Prostate gland (tissue), 2 donors: ENCODE results near the gene STMP1. TPM values are rescaled to one million over a fixed set of nuclear protein-coding genes. Genes with fewer than 3 reads are reported as not detected.
A peak's percentile ranks its signal among the peaks of the same experiment; 100 is the strongest.
"Not testable (repeated sequence)": the region's sequence is repeated elsewhere in the genome, so short reads cannot be mapped to it uniquely, and the experiment has no call there.

Experiments used
- DNase-seq: peaks from one replicate; pipeline ENCODE4 v3.0.0-alpha.2; 2019; ENCODE audit warnings: low spot score
- H3K27ac ChIP-seq, 2 donors: fragments of 200-600 bp; sonication (generic); 2 replicates each; pipeline ENCODE4 v1.5.1; 2017 to 2019
- H3K27me3 ChIP-seq: fragments of 200-600 bp; sonication (generic); replicated peaks from 2 replicates; pipeline ENCODE4 v1.5.1; 2019; ENCODE audit not compliant: insufficient read depth
- H3K36me3 ChIP-seq, 2 donors: fragments of 200-600 bp; sonication (generic); 1 replicate in 1 of 2; 2 replicates in 1 of 2; pipeline versions ENCODE4 v1.5.1 to v1.8.1; 2017 to 2019
- H3K4me1 ChIP-seq: fragments of 200-600 bp; sonication (generic); replicated peaks from 2 replicates; pipeline ENCODE4 v1.5.1; 2019
- H3K4me3 ChIP-seq, 2 donors: fragments of 200-600 bp; sonication (generic); 2 replicates each; pipeline ENCODE4 v1.5.1; 2017 to 2019
- H3K9me3 ChIP-seq: fragments of 200-600 bp; sonication (generic); 2 replicates; pipeline ENCODE4 v1.5.1; 2017
- CTCF ChIP-seq, 4 experiments: fragments of 200-600 bp in 2 of 4; fragments of 450-650 bp in 2 of 4; sonication (generic) in 2 of 4; IDR thresholded peaks; 1 replicate in 3 of 4; 2 replicates in 1 of 4; pipeline ENCODE4 v1.5.1; 2016 to 2019; ENCODE audit warnings: antibody characterized with exemption in 4 of 4, mild to moderate bottlenecking in 2 of 4, moderate library complexity in 2 of 4
- POLR2A ChIP-seq: fragments of 450-650 bp; IDR thresholded peaks from one replicate; pipeline ENCODE4 v1.6.1; 2016; ENCODE audit warnings: antibody characterized with exemption, mild to moderate bottlenecking
- POLR2AphosphoS5 ChIP-seq: sonication (generic); formaldehyde crosslinking; IDR thresholded peaks from one replicate; pipeline ENCODE4 v1.6.1; 2017; ENCODE audit warnings: antibody characterized with exemption
- WGBS: methylation state at CpG from one replicate; pipeline ENCODE4 v1.1.5; 2018; 5-methylcytosine and 5-hydroxymethylcytosine counted together
- intact Hi-C: fragments of 100-400 bp; cut with DNase I; formaldehyde crosslinking; loops from one replicate; pipeline ENCODE4 v1.14.2; 2022
- total RNA-seq, 2 donors: library from RNA; depleted of rRNA; stranded (reverse); fragments of >200 nt; gene quantifications; one replicate each; pipeline ENCODE4 v1.1.0, GENCODE V29; 2016

STMP1 gene
- total RNA-seq, 2 donors from 2014 or later, result 29.9 to 31.9 TPM

GRCh38 chr7:135620447-135620846, 41.9 kb upstream of the STMP1 start:
- H3K27me3 ChIP-seq, result no peaks in the 10 kb centered on the region
- peaks cover 0 to 9% of the 10 kb centered on the region in 2 donors for H3K36me3 ChIP-seq
- H3K4me1 ChIP-seq, result no peaks in the 10 kb centered on the region
- H3K27ac ChIP-seq, result no peak overlapping the region
- TF ChIP-seq CTCF (IDR thresholded peaks at IDR 0.05) (no peak), POLR2A (no peak), POLR2AphosphoS5 (no peak)
- DNase-seq, result no peak
- no peaks in the 10 kb centered on the region for H3K9me3 ChIP-seq
- intact Hi-C loops, result no loop called here
- 94% methylated on average over 2 of the region's 2 CpGs for WGBS
- H3K4me3 ChIP-seq, result no peak overlapping the region

- TF ChIP-seq POLR2AphosphoS5 (peak; percentile 7), POLR2A (no peak), CTCF (IDR thresholded peaks at IDR 0.05) (peak; percentile 33 to 77 (median 65))
- H3K4me3 ChIP-seq, result no peak overlapping the region
- no peaks in the 10 kb centered on the region for H3K4me1 ChIP-seq
- no peaks in the 10 kb centered on the region for H3K27me3 ChIP-seq
- H3K9me3 ChIP-seq, result no peaks in the 10 kb centered on the region
- WGBS, result 59% methylated on average over 1 of the region's 1 CpG
- peak; percentile 21 for DNase-seq
- H3K36me3 ChIP-seq, result peaks cover 0 to 9% of the 10 kb centered on the region in 2 donors
- intact Hi-C loops, result no loop called here
- H3K27ac ChIP-seq, result no peak overlapping the region
Observed at GRCh38 chr7:135620980-135621850, 41.1 kb upstream of the STMP1 start.

- H3K4me1 ChIP-seq, result no peaks in the 10 kb centered on the region
- TF ChIP-seq POLR2AphosphoS5, result no peak
- no peak for TF ChIP-seq CTCF (IDR thresholded peaks at IDR 0.05)
- no peak for TF ChIP-seq POLR2A
- 95% methylated on average over 7 of the region's 7 CpGs for WGBS
- H3K9me3 ChIP-seq, result no peaks in the 10 kb centered on the region
- intact Hi-C loops, result no loop called here
- no peaks in the 10 kb centered on the region for H3K27me3 ChIP-seq
- H3K36me3 ChIP-seq, result no peaks in the 10 kb centered on the region
- H3K27ac ChIP-seq, result no peak overlapping the region
- no peak overlapping the region for H3K4me3 ChIP-seq
- DNase-seq, result no peak
Observed at GRCh38 chr7:135634191-135634878, 28.0 kb upstream of the STMP1 start.

- intact Hi-C loops, H3K27ac ChIP-seq, H3K4me3 ChIP-seq, DNase-seq, H3K4me1 ChIP-seq, H3K27me3 ChIP-seq, H3K36me3 ChIP-seq, H3K9me3 ChIP-seq: not testable (repeated sequence)
Observed at GRCh38 chr7:135639690-135640089, 22.6 kb upstream of the STMP1 start.

- intact Hi-C loops, result loop anchor here (2.0 kb wide), 1 partner anchor 361 kb away; no protein-coding TSS in a partner anchor
- no peaks in the 10 kb centered on the region for H3K27me3 ChIP-seq
Observed at GRCh38 chr7:135644154-135644553, 18.2 kb upstream of the STMP1 start.

More at GRCh38 chr7:135644154-135644553, 18.2 kb upstream of the STMP1 start:
- WGBS, result 95% methylated on average over 3 of the region's 3 CpGs
- H3K4me3 ChIP-seq, result no peak overlapping the region
- no peaks in the 10 kb centered on the region for H3K9me3 ChIP-seq
- H3K27ac ChIP-seq, result no peak overlapping the region
- H3K36me3 ChIP-seq, result no peaks in the 10 kb centered on the region
- TF ChIP-seq CTCF (IDR thresholded peaks at IDR 0.05) (no peak), POLR2A (no peak)
- no peaks in the 10 kb centered on the region for H3K4me1 ChIP-seq
- DNase-seq, result no peak
